Muscle of leg (tissue), 11 donors: ENCODE measurements around the gene BLACAT1. TPM values are rescaled to one million over a fixed set of nuclear protein-coding genes. Genes with fewer than 3 reads are reported as not detected.

Experiments
- DNase-seq: peaks from one replicate; pipeline ENCODE4 v3.0.0; 2013
- H3K27ac ChIP-seq: one replicate; pipeline ENCODE4 v1.5.1; 2013; ENCODE audit warnings: mild to moderate bottlenecking, low read length, control low read depth
- H3K27me3 ChIP-seq: one replicate; pipeline ENCODE4 v1.6.1; 2013; ENCODE audit warnings: low read length; ENCODE audit not compliant: control insufficient read depth, insufficient read depth
- H3K36me3 ChIP-seq: one replicate; pipeline ENCODE4 v1.6.1; 2013; ENCODE audit warnings: low read length; ENCODE audit not compliant: control insufficient read depth, insufficient read depth
- H3K4me1 ChIP-seq: one replicate; pipeline ENCODE4 v1.6.1; 2013; ENCODE audit warnings: low read length; ENCODE audit not compliant: control insufficient read depth, insufficient read depth
- H3K4me3 ChIP-seq: one replicate; pipeline ENCODE4 v1.5.1; 2013; ENCODE audit warnings: low read length, control low read depth
- H3K9me3 ChIP-seq: replicated peaks from 2 replicates; pipeline ENCODE4 v1.6.1; 2013; ENCODE audit warnings: low read depth, low read length; ENCODE audit not compliant: control insufficient read depth
- WGBS: methylation state at CpG from one replicate; pipeline ENCODE4 v1.1.5; 2013; ENCODE audit warnings: missing lambda C conversion rate; ENCODE audit not compliant: insufficient coverage; 5-methylcytosine and 5-hydroxymethylcytosine counted together
- polyA plus RNA-seq, 8 donors: library from polyadenylated mRNA; unstranded; fragments of 120-200 nt; gene quantifications; one replicate each; pipeline versions ENCODE4 v1.2.1 to v1.2.3, GENCODE V29; 2013; ENCODE audit warnings: inconsistent platforms in 1 of 8, low replicate concordance in 1 of 8; ENCODE audit not compliant: insufficient read length in 8 of 8, insufficient read depth in 1 of 8
- total RNA-seq: library from RNA; stranded (reverse); fragments of 120-200 nt; gene quantifications from one replicate; pipeline ENCODE4 v1.2.4, GENCODE V29; 2013

Gene BLACAT1
- total and polyA plus RNA-seq, 9 donors, result 0.10 TPM; not detected in 7

GRCh38 chr1:205496661-205497060, 40.8 kb upstream of the BLACAT1 start:
- Histone ChIP-seq H3K36me3 (no peaks in the 10 kb centered on the region), H3K27ac (no peak overlapping the region), H3K27me3 (peaks cover 18% of the 10 kb centered on the region), H3K4me1 (peaks cover 57% of the 10 kb centered on the region), H3K4me3 (no peak overlapping the region), H3K9me3 (no peaks in the 10 kb centered on the region)
- WGBS, result 100% methylated on average over 1 of the region's 1 CpG
- no peak for DNase-seq

DNA sequence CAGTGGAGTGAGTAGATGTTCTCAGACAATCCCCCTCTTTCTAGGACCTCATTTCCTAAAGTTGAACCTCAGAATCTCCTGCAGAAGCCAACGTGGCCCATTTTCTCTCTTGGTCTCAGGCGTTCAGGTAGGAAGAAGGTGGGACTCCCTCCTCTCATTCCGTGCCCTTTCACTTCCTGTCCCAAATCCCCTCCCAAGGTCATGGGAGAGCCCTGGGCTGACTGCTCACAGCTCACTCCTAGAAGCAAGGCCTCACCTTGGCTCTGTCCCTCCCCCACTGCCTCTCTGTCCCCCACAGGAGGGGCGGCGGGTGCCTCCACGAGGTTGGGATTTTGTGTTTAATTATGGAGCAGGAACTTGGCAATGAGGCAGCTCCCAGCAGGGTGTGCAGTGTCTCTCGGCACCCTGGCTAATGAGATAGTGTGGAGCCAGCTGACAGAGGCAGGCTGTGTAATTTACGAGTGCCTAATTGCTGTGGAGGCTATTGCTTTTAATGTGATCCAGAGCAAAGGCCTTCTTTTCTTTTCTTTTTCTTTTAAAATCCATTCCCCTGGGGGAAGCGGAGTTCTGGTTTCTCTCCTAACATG, 39.5 kb upstream of the BLACAT1 start:
- no peak for DNase-seq
- Histone ChIP-seq H3K4me1 (peaks cover 46% of the 10 kb centered on the region), H3K9me3 (no peaks in the 10 kb centered on the region), H3K27me3 (peaks cover 21% of the 10 kb centered on the region), H3K27ac (no peak overlapping the region), H3K4me3 (no peak overlapping the region), H3K36me3 (no peaks in the 10 kb centered on the region)
- WGBS, result 40% methylated on average over 3 of the region's 9 CpGs

DNA sequence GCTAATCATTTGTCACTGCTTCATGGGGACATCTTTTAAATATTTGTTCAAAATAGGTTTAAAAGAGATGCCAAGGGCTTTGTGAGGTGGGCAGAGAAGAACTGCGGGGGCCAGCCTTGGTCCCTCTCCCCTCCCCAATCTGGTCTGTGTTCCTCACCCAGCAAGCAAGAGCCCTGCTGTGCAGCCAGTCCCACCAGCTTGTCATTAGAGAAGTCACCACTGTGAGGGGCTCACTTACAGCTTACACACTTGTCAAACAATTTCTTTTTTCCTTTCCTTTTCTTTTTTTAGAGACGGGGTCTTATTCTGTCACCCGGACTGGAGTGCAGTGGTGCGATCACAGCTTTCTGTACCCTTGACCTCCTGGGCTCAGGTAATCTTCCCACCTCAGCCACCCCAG, 38.3 kb upstream of the BLACAT1 start:
- no peak for DNase-seq
- H3K36me3 ChIP-seq, result no peaks in the 10 kb centered on the region
- H3K27me3 ChIP-seq, result peaks cover 30% of the 10 kb centered on the region
- no peak overlapping the region for H3K27ac ChIP-seq
- WGBS, result 66% methylated on average over 3 of the region's 4 CpGs
- H3K9me3 ChIP-seq, result no peaks in the 10 kb centered on the region
- H3K4me3 ChIP-seq, result no peak overlapping the region
- peaks cover 46% of the 10 kb centered on the region for H3K4me1 ChIP-seq

GRCh38 chr1:205493241-205494085, 37.6 kb upstream of the BLACAT1 start:
- Histone ChIP-seq H3K4me1 (peaks cover 46% of the 10 kb centered on the region), H3K27me3 (peaks cover 30% of the 10 kb centered on the region), H3K36me3 (no peaks in the 10 kb centered on the region), H3K4me3 (no peak overlapping the region), H3K9me3 (no peaks in the 10 kb centered on the region), H3K27ac (peak overlapping the region; percentile 24)
- peak; percentile 45 for DNase-seq
- 36% methylated on average over 4 of the region's 11 CpGs for WGBS

- Histone ChIP-seq H3K4me3 (no peak overlapping the region), H3K4me1 (peaks cover 46% of the 10 kb centered on the region), H3K36me3 (no peaks in the 10 kb centered on the region), H3K27me3 (peaks cover 33% of the 10 kb centered on the region), H3K27ac (peak overlapping the region; percentile 24), H3K9me3 (no peaks in the 10 kb centered on the region)
- 71% methylated on average over 2 of the region's 7 CpGs for WGBS
- DNase-seq, result no peak
Observed at GRCh38 chr1:205492774-205493173, 36.9 kb upstream of the BLACAT1 start.

DNA sequence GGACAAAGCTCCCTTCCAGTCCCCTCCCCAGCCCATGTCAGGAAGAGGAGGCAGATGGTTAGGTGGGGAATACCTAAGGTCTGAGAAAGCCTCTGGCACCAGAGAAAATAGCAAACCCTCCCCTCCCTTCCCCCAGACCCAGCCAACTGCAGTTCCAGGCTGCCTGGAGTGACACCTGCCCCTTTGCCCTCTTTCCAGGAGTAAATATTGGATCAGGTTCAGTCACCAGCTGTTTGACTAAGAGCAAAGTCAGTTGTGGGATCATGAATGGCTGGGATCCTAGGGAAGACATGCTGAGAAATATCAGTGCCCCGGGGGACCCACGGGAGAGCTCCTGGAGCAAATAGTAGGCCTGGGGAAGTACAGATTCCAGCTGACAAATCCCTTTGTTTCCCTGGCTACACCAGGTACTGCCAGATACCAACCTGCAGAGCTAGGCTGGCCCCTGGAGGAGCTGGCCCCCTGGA, 36.4 kb upstream of the BLACAT1 start:
- peaks cover 44% of the 10 kb centered on the region for H3K4me1 ChIP-seq
- peaks cover 33% of the 10 kb centered on the region for H3K27me3 ChIP-seq
- no peaks in the 10 kb centered on the region for H3K36me3 ChIP-seq
- H3K4me3 ChIP-seq, result no peak overlapping the region
- 29% methylated on average over 2 of the region's 2 CpGs for WGBS
- DNase-seq, result peak; percentile 36
- H3K9me3 ChIP-seq, result no peaks in the 10 kb centered on the region
- H3K27ac ChIP-seq, result no peak overlapping the region

- peaks cover 44% of the 10 kb centered on the region for H3K4me1 ChIP-seq
- no peaks in the 10 kb centered on the region for H3K36me3 ChIP-seq
- WGBS, result 39% methylated on average over 3 of the region's 4 CpGs
Observed at GRCh38 chr1:205491794-205492193, 35.9 kb upstream of the BLACAT1 start.

DNA sequence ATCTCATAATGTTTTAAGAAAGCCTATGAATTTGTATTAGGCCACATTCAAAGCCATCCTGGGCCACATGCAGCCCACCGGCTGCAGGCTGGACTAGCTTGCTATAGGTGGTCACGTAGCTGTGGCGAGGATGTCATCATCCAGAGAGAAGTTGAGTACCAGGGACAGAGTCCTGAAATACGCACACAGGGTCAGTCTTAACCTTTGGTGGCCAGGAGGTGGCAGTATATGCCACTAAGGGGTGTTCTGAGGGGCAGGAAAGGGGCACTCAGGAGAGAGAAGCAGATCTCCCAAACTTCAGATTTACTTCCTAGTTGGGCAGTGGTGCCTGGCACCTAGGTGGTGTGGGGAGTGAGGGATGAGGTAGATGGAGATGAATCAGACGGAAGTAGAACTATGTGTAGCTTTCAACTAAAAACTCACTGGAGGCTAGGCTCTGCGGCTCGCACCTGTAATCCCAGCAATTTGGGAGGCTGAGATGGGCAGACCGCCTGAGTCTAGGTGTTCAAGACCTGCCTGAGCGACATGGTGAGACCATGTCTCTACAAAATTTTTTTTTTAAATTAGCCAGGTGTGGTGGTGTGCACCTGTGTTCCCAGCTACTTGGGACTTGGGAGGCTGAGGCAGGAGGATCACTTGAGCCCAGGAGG, 32.4 kb upstream of the BLACAT1 start:
- H3K27me3 ChIP-seq, result peaks cover 49% of the 10 kb centered on the region
- no peaks in the 10 kb centered on the region for H3K36me3 ChIP-seq
- peaks cover 17% of the 10 kb centered on the region for H3K4me1 ChIP-seq
- H3K27ac ChIP-seq, result no peak overlapping the region
- WGBS, result 47% methylated on average over 8 of the region's 9 CpGs
- H3K9me3 ChIP-seq, result no peaks in the 10 kb centered on the region
- H3K4me3 ChIP-seq, result no peak overlapping the region
- peak; percentile 69 for DNase-seq

More at GRCh38 chr1:205491794-205492193, 35.9 kb upstream of the BLACAT1 start:
- peaks cover 33% of the 10 kb centered on the region for H3K27me3 ChIP-seq
- H3K27ac ChIP-seq, result no peak overlapping the region
- no peak for DNase-seq
- H3K4me3 ChIP-seq, result no peak overlapping the region
- no peaks in the 10 kb centered on the region for H3K9me3 ChIP-seq

GRCh38 chr1:205486258-205486657, 30.4 kb upstream of the BLACAT1 start:
- Histone ChIP-seq H3K4me1 (no peaks in the 10 kb centered on the region), H3K36me3 (no peaks in the 10 kb centered on the region), H3K9me3 (no peaks in the 10 kb centered on the region), H3K27ac (no peak overlapping the region), H3K4me3 (no peak overlapping the region), H3K27me3 (peaks cover 56% of the 10 kb centered on the region)
- 94% methylated on average over 3 of the region's 6 CpGs for WGBS
- DNase-seq, result no peak
